ENCODE measurements around the gene PURB. TPM values are rescaled to one million over a fixed set of nuclear protein-coding genes. Genes with fewer than 3 reads are reported as not detected.

The PURB gene
- total RNA-seq, 2 donors from 2014 or later, result 10.0 to 12.9 TPM

GRCh38 chr7:44881610-44882009 is 3.7 kb downstream of the PURB start:
- Histone ChIP-seq H3K4me1 (peaks cover 0 to 62% of the 10 kb centered on the region in 2 donors), H3K36me3 (no peaks in the 10 kb centered on the region), H3K27ac (peak overlapping the region in 1 of 2 donors; percentile 20), H3K27me3 (no peaks in the 10 kb centered on the region), H3K4me3 (peak overlapping the region; percentile 5 to 27), H3K9me3 (no peaks in the 10 kb centered on the region)
- DNase-seq (ENCODE audit: low spot score), result no peak
- TF ChIP-seq CTCF (IDR thresholded peaks at IDR 0.05), result no peak

- Histone ChIP-seq H3K27me3 (no peaks in the 10 kb centered on the region), H3K27ac (peak overlapping the region; percentile 3 to 20), H3K4me3 (peak overlapping the region in 1 of 2 donors; percentile 27), H3K9me3 (no peaks in the 10 kb centered on the region), H3K4me1 (peaks cover 0 to 57% of the 10 kb centered on the region in 2 donors), H3K36me3 (no peaks in the 10 kb centered on the region)
- DNase-seq (ENCODE audit: low spot score), result no peak
- no peak for TF ChIP-seq CTCF (IDR thresholded peaks at IDR 0.05)
These were observed 4.2 kb downstream of the PURB start for GRCh38 chr7:44881066-44881600.

GRCh38 chr7:44880317-44881018 is 4.9 kb downstream of the PURB start:
- Histone ChIP-seq H3K4me1 (peaks cover 0 to 54% of the 10 kb centered on the region in 2 donors), H3K27ac (peak overlapping the region; percentile 3 to 20), H3K36me3 (no peaks in the 10 kb centered on the region), H3K4me3 (peak overlapping the region in 1 of 2 donors; percentile 27), H3K9me3 (no peaks in the 10 kb centered on the region), H3K27me3 (no peaks in the 10 kb centered on the region)
- no peak for DNase-seq (ENCODE audit: low spot score)
- no peak for TF ChIP-seq CTCF (IDR thresholded peaks at IDR 0.05)

GRCh38 chr7:44876393-44876792 is 8.9 kb downstream of the PURB start:
- Histone ChIP-seq H3K4me1 (peaks cover 0 to 22% of the 10 kb centered on the region in 2 donors), H3K9me3 (no peaks in the 10 kb centered on the region), H3K4me3 (no peak overlapping the region), H3K27ac (no peak overlapping the region), H3K36me3 (no peaks in the 10 kb centered on the region), H3K27me3 (no peaks in the 10 kb centered on the region)
- no peak for TF ChIP-seq CTCF (IDR thresholded peaks at IDR 0.05)
- DNase-seq (ENCODE audit: low spot score), result no peak

- TF ChIP-seq CTCF (IDR thresholded peaks at IDR 0.05), result no peak
These were observed 10.1 kb downstream of the PURB start for GRCh38 chr7:44875241-44875640.

More at GRCh38 chr7:44875241-44875640, 10.1 kb downstream of the PURB start:
- no peak overlapping the region for H3K4me3 ChIP-seq
- no peaks in the 10 kb centered on the region for H3K9me3 ChIP-seq
- DNase-seq (ENCODE audit: low spot score), result no peak
- H3K27ac ChIP-seq, result no peak overlapping the region
- peaks cover 0 to 10% of the 10 kb centered on the region in 2 donors for H3K4me1 ChIP-seq
- no peaks in the 10 kb centered on the region for H3K27me3 ChIP-seq
- no peaks in the 10 kb centered on the region for H3K36me3 ChIP-seq

Measured in right atrium auricular region (tissue), 2 donors.